ENCODE data around the gene COL18A1.
"Not testable (repeated sequence)": the region's sequence is repeated elsewhere in the genome, so short reads cannot be mapped to it uniquely, and the experiment has no call there.

Gene COL18A1

GRCh38 chr21:45560106-45561021 lies 155.4 kb downstream of the COL18A1 start:
- DNase-seq (ENCODE audit: low spot score) = peak; percentile 31

- DNase-seq (ENCODE audit: low spot score) = not testable (repeated sequence)
Measured at GRCh38 chr21:45561241-45561640, 156.3 kb downstream of the COL18A1 start.

GRCh38 chr21:45562402-45562801 lies 157.4 kb downstream of the COL18A1 start:
- DNase-seq (ENCODE audit: low spot score) = no peak

GRCh38 chr21:45562965-45563364 lies 158.0 kb downstream of the COL18A1 start:
- no peak for DNase-seq (ENCODE audit: low spot score)

Measured in iPS-NIHi11 (cell line).